Aorta (tissue), 5 donors: Measurements from ENCODE around the gene QSER1. TPM values are rescaled to one million over a fixed set of nuclear protein-coding genes. Genes with fewer than 3 reads are reported as not detected.
"Not testable (repeated sequence)": the region's sequence is repeated elsewhere in the genome, so short reads cannot be mapped to it uniquely, and the experiment has no call there.

Experiments used
- ATAC-seq: fragments of 200-7000 bp; cut with Tn5 transposase; one replicate; pipeline ENCODE4 v1.9.1; 2022; ENCODE audit warnings: moderate library complexity; ENCODE audit not compliant: low FRiP score
- DNase-seq, 2 donors: peaks; one replicate each; pipeline ENCODE4 v3.0.0-alpha.2; 2020
- H3K27ac ChIP-seq, 2 donors: one replicate each; pipeline ENCODE4 v1.5.1; 2013; ENCODE audit warnings: low read length in 2 of 2, mild to moderate bottlenecking in 2 of 2, moderate library complexity in 2 of 2, control low read depth in 1 of 2, inconsistent platforms in 1 of 2, low read depth in 1 of 2
- H3K27me3 ChIP-seq, 2 donors: one replicate each; pipeline ENCODE4 v1.6.1; 2013; ENCODE audit warnings: control low read depth in 1 of 2, low read length in 1 of 2, mild to moderate bottlenecking in 1 of 2, moderate library complexity in 1 of 2; ENCODE audit not compliant: insufficient read depth in 2 of 2, control insufficient read depth in 1 of 2
- H3K36me3 ChIP-seq, 2 donors: one replicate each; pipeline ENCODE4 v1.6.1; 2013; ENCODE audit warnings: control low read depth in 1 of 2, low read length in 1 of 2, mild to moderate bottlenecking in 1 of 2; ENCODE audit not compliant: insufficient read depth in 2 of 2, control insufficient read depth in 1 of 2
- H3K4me1 ChIP-seq, 2 donors: one replicate each; pipeline ENCODE4 v1.6.1; 2013; ENCODE audit warnings: low read length in 2 of 2, control low read depth in 1 of 2, mild to moderate bottlenecking in 1 of 2, moderate library complexity in 1 of 2; ENCODE audit not compliant: insufficient read depth in 2 of 2, control insufficient read depth in 1 of 2
- H3K4me3 ChIP-seq, 2 donors: one replicate each; pipeline ENCODE4 v1.5.1; 2013; ENCODE audit warnings: low read length in 2 of 2, control low read depth in 1 of 2, mild to moderate bottlenecking in 1 of 2
- H3K9me3 ChIP-seq: one replicate; pipeline ENCODE4 v1.6.1; 2013; ENCODE audit warnings: mild to moderate bottlenecking, low read length; ENCODE audit not compliant: control insufficient read depth
- WGBS, 2 donors: extraction: QIAGEN DNeasy Blood & Tissue Kit; methylation state at CpG; one replicate each; pipeline ENCODE4 v1.1.7; 2013; 5-methylcytosine and 5-hydroxymethylcytosine counted together
- intact Hi-C, 2 donors: fragments of 100-400 bp; cut with DNase I; formaldehyde crosslinking; loops; one replicate each; pipeline versions ENCODE4 v1.14.2 to v1.15.0; 2022
- polyA plus RNA-seq, 2 donors: library from polyadenylated mRNA; stranded (reverse); fragments of 200-250 nt; gene quantifications; one replicate each; pipeline ENCODE4 v1.2.3, GENCODE V29; 2013
- total RNA-seq, 2 donors: library from RNA; stranded (reverse); fragmentation: NEBNext Ultra II Directional; extraction: Animal tissue kit (Norgen Biotek cat#: 25700); gene quantifications; one replicate each; pipeline ENCODE4 v1.2.1, GENCODE V29; 2021
- donor health status: healthy with polysubstance abuse.
- donor health status: Bipolar disorder and iron deficiency.
- donor health status: DM: no; HTN: no; CAD: no.
- donor health status: DM: no; HTN: no; CAD: no.
- donor health status: DM: yes; HTN: yes; CAD: no.

QSER1 gene
- total and polyA plus RNA-seq, 4 donors = 2.5 to 34.3 (median 13.0) TPM

DNA sequence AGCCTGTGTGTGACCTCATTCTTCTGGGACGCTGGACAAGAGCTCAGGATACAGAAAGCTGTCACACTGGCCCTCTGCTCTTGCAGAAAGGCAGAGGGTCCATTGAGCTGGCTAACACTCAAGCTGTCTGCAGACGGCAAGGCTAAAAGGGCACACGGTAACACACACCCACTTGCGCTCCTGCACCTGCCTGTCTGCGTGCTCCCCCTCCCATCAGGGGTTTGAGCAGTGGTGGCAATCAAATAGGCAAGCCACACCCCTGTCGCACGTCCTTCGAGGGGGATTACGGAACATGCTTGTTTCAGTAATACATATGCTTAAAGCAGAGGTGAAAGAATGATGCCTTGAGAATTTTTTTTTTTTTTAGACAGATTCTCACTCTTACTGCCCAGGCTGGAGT lies 7.1 kb upstream of the QSER1 start:
- intact Hi-C loops = no loop called here
- H3K36me3 ChIP-seq = no peaks in the 10 kb centered on the region
- no peaks in the 10 kb centered on the region for H3K27me3 ChIP-seq
- no peak for ATAC-seq
- DNase-seq = no peak
- no peak overlapping the region for H3K27ac ChIP-seq
- no peaks in the 10 kb centered on the region for H3K9me3 ChIP-seq
- 91 to 92% methylated on average over 9 of the region's 9 CpGs for WGBS, 2 donors
- no peaks in the 10 kb centered on the region for H3K4me1 ChIP-seq
- H3K4me3 ChIP-seq = no peak overlapping the region

DNA sequence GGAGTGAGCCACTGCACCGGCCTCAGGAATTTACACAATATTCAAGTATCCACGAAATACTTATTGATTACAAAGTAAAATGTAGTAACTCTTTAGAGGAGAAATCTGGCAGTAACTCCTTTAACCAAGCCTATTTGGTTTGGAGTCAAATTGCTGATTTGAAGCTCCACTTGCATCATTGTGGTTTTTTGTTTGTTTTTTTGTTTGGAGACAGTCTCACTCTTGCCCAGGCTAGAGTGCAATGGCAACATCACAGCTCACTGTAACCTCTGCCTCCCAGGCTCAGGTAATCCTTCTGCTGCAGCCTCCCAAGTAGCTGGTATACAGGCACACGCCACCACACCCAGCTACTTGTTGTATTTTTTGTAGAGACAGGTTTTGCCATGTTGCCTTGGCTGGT lies 6.4 kb upstream of the QSER1 start:
- Histone ChIP-seq H3K27ac (no peak overlapping the region), H3K9me3 (no peaks in the 10 kb centered on the region), H3K36me3 (no peaks in the 10 kb centered on the region), H3K4me1 (no peaks in the 10 kb centered on the region), H3K4me3 (no peak overlapping the region), H3K27me3 (no peaks in the 10 kb centered on the region)
- intact Hi-C loops = no loop called here
- DNase-seq (no peak), ATAC-seq (no peak)
- WGBS, 2 donors = 94% methylated on average over 3 of the region's 3 CpGs

DNA sequence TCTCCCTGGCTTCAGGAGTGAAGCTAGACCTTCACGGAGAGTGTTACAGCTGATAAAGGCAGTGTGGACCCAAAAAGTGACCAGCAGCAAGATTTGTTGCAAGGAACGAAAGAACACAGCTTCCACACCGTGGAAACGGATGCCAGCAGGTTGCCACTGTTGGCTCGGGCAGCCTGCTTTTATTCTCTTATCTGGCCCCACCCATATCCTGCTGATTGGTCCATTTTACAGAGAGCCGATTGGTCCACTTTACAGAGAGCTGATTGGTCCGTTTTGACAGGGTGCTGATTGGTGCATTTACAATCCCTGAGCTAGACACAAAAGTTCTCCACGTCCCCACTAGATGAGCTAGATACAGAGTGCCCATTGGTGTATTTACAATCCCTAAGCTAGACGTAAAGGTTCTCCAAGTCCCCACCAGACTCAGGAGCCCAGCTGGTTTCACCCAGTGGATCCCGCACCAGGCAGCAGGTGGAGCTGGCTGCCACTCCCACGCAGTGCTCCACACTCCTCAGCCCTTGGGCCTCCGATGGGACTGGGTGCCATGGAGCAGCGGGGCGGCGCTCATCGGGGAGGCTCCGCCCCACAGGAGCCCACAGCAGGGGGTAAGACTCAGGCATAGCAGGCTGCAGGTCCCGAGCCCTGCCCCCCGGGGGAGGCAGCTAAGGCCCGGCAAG lies 4.8 kb upstream of the QSER1 start:
- 94% methylated on average over 20 of the region's 20 CpGs for WGBS, 2 donors
- H3K27ac ChIP-seq, ATAC-seq, H3K9me3 ChIP-seq, intact Hi-C loops, H3K4me3 ChIP-seq, DNase-seq, H3K27me3 ChIP-seq, H3K36me3 ChIP-seq, H3K4me1 ChIP-seq: not testable (repeated sequence)

DNA sequence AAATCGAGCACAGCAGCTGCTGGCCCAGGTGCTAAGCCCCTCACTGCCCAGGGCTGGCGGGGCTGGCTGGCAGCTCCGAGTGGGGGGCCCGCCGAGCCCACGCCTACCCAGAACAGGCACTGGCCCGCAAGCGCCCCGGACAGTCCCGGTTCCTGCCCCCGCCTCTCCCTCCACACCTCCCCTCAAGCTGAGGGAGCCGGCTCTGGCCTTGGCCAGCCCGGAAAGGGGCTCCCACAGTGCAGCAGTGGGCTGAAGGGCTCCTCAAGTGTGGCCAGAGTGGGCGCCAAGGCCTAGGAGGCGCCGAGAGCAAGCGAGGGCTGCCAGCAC lies 4.3 kb upstream of the QSER1 start:
- H3K27ac ChIP-seq, H3K9me3 ChIP-seq, H3K4me3 ChIP-seq, H3K36me3 ChIP-seq, H3K27me3 ChIP-seq, H3K4me1 ChIP-seq, intact Hi-C loops, DNase-seq, ATAC-seq: not testable (repeated sequence)
- WGBS, 2 donors = 95 to 96% methylated on average over 16 to 17 of the region's 17 CpGs

DNA sequence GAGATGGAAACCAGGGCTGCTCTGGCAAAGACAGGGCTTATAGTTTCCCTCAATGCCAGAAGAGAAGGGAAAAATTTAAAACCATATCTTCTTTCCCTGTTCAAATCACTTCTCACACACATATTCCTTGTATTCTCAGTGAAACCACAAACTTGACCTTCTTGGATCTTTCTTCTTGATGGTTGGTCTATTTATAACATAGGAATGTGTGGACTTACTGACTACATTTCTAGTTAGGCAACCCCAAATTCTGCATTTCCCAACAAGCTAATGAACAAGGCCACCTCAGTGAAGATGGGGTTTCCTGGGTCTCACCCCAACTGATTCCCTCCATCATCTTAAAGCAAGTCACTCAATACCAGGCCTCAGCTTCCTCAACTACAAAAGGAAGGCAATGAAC lies 3.8 kb upstream of the QSER1 start:
- DNase-seq (no peak), ATAC-seq (no peak)
- no peak overlapping the region for H3K4me3 ChIP-seq
- H3K27ac ChIP-seq = no peak overlapping the region
- intact Hi-C loops = no loop called here
- no peaks in the 10 kb centered on the region for H3K36me3 ChIP-seq
- H3K27me3 ChIP-seq = no peaks in the 10 kb centered on the region
- H3K9me3 ChIP-seq = no peaks in the 10 kb centered on the region
- H3K4me1 ChIP-seq = no peaks in the 10 kb centered on the region

DNA sequence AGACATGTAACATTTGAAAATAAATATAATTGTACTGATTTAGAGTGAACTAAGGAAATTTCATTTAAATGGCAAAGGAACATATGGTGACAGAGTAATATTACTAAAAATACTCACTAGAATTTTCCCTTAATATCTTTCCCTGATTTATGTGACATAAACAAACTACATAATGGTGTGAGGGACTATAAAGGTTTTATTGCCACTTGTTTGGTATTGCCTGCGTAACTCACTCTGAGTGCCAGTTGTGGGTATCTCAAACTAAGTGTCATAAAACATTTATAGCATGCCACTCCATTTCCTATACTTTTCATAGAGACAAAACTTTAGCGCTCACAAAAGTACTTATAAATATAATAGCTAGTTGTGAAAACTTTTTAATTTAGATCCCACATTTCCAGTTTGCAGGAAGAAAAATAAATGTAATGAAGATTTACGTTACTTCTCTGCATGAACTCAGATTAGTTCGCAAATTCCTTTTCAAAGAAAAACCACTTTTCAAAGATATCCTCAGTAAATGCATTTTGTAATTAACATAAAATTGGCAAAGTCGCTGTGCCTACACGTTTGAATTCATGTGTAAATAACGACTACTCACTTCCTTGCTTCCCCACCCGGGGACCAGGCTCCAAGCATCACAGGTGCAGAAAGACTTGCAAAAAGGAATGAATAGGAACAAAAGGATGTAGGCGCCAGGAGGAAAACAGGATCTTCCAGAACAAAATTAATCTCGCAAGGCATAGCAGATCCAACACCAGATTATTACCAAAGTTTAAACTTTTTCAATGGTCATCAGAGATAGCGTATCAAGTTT lies 1.6 kb upstream of the QSER1 start:
- whole genome bisulfite sequencing, 2 donors = 71% methylated on average over 11 of the region's 11 CpGs
- H3K4me3 ChIP-seq = no peak overlapping the region
- ATAC-seq = no peak
- no peaks in the 10 kb centered on the region for H3K36me3 ChIP-seq
- no peaks in the 10 kb centered on the region for H3K27me3 ChIP-seq
- DNase-seq = no peak
- intact Hi-C loops = loop anchor here in 1 of 2 donors (10.0 kb wide), 1 partner anchor 154 kb away; no protein-coding TSS in a partner anchor
- no peak overlapping the region for H3K27ac ChIP-seq
- peaks cover 0 to 3% of the 10 kb centered on the region in 2 donors for H3K4me1 ChIP-seq
- H3K9me3 ChIP-seq = no peaks in the 10 kb centered on the region

DNA sequence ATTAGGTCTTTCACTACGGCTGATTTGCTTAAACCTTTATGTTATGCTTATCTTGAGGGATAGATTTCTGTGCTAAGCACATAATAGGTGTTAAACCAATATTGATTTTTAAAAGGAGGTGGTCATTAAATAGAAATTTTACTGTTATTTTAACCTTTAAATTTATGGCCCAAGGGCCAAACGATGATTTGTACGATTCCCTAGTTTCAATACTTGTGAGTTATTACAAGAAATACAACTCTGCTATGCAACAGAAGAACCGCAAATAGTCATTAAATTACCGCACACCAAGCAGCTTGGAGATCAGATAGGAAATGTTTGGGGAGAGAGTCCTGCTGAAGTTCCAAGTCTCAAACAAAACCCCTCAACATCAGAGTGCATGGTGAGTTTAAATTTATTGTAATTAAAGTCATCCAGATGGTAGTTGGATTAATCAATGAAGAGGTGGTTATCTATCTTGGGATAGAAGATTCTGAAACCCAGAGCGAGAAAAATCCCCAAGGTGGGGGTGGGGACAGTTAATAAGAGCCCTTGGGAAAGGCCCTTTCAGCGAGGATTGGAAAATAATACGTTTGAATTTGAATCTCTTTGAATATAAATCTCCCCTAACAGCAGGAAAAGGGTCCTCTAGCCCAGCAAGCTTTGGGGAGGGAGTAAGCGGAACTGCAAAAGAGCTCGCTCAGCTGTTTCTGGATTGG lies 805 bp upstream of the QSER1 start:
- Histone ChIP-seq H3K36me3 (no peaks in the 10 kb centered on the region), H3K9me3 (no peaks in the 10 kb centered on the region), H3K27me3 (no peaks in the 10 kb centered on the region), H3K4me3 (peak overlapping the region; percentile 96 to 99), H3K4me1 (peaks cover 0 to 3% of the 10 kb centered on the region in 2 donors), H3K27ac (peak overlapping the region; percentile 2 to 75)
- intact Hi-C loops = loop anchor here in 1 of 2 donors (10.0 kb wide), 1 partner anchor 153 kb away; no protein-coding TSS in a partner anchor
- no peak for ATAC-seq
- no peak for DNase-seq
- WGBS, 2 donors = 17 to 18% methylated on average over 10 of the region's 10 CpGs

DNA sequence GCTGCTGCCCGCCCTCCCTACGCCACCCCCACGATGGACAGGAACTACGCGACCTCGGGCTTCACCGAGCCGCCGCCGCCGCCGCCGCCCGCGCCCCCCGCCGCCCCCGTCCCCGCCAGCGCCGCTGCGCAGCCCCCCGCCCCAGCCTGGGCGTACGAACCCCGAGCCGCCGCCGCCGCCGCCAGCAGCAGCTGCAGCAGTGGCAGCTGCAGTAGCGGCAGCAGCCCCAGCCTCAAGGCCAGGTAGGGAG lies 407 bp downstream of the QSER1 start:
- Histone ChIP-seq H3K4me1 (peaks cover 0 to 3% of the 10 kb centered on the region in 2 donors), H3K27ac (peak overlapping the region; percentile 10 to 52), H3K9me3 (no peaks in the 10 kb centered on the region), H3K4me3 (peak overlapping the region; percentile 96 to 99), H3K36me3 (no peaks in the 10 kb centered on the region), H3K27me3 (no peaks in the 10 kb centered on the region)
- 0 to 1% methylated on average over 1 to 32 of the region's 32 CpGs for WGBS, 2 donors
- intact Hi-C loops = loop anchor here in 1 of 2 donors (10.0 kb wide), 1 partner anchor 152 kb away; no protein-coding TSS in a partner anchor
- DNase-seq (peak in 1 of 2 donors; percentile 81), ATAC-seq (no peak)
